Stimulated activated naive CD4-positive, alpha-beta T cell treated with Interleukin-2 at 50 U/mL for 16 hours (primary cell): ENCODE data around the gene SNTB2.
A peak's percentile ranks its signal among the peaks of the same experiment; 100 is the strongest.

Source experiments
- DNase-seq: peaks from one replicate; lab custom pipeline; 2025; lab: John Stamatoyannopoulos, UW

The SNTB2 gene

GRCh38 chr16:69180011-69180338, 7.0 kb upstream of the SNTB2 start:
- no peak for DNase-seq

- no peak for DNase-seq
Measured at GRCh38 chr16:69182730-69183416, 4.1 kb upstream of the SNTB2 start.

- peak; percentile 42 for DNase-seq
Measured at GRCh38 chr16:69187446-69188235, 677 bp downstream of the SNTB2 start.

GRCh38 chr16:69188236-69188549, 1.2 kb downstream of the SNTB2 start:
- no peak for DNase-seq

- DNase-seq: no peak
Measured at GRCh38 chr16:69188716-69189115, 1.8 kb downstream of the SNTB2 start.

GRCh38 chr16:69190046-69190588, 3.2 kb downstream of the SNTB2 start:
- DNase-seq: no peak

GRCh38 chr16:69190598-69190997, 3.6 kb downstream of the SNTB2 start:
- DNase-seq: no peak

- DNase-seq: no peak
Measured at GRCh38 chr16:69191136-69191535, 4.2 kb downstream of the SNTB2 start.

GRCh38 chr16:69193855-69194254, 6.9 kb downstream of the SNTB2 start:
- no peak for DNase-seq

- no peak for DNase-seq
Measured at GRCh38 chr16:69194488-69194887, 7.5 kb downstream of the SNTB2 start.

GRCh38 chr16:69195369-69196029, 8.5 kb downstream of the SNTB2 start:
- DNase-seq: no peak

GRCh38 chr16:69197573-69197972, 10.6 kb downstream of the SNTB2 start:
- no peak for DNase-seq

- DNase-seq: no peak
Measured at GRCh38 chr16:69199382-69199781, 12.4 kb downstream of the SNTB2 start.

- no peak for DNase-seq
Measured at GRCh38 chr16:69201291-69201690, 14.3 kb downstream of the SNTB2 start.

- DNase-seq: no peak
Measured at GRCh38 chr16:69201787-69202186, 14.8 kb downstream of the SNTB2 start.

- DNase-seq: no peak
Measured at GRCh38 chr16:69204172-69204571, 17.2 kb downstream of the SNTB2 start.

GRCh38 chr16:69209735-69210134, 22.8 kb downstream of the SNTB2 start:
- DNase-seq: no peak

- DNase-seq: no peak
Measured at GRCh38 chr16:69217433-69217832, 30.5 kb downstream of the SNTB2 start.

- no peak for DNase-seq
Measured at GRCh38 chr16:69219279-69219678, 32.3 kb downstream of the SNTB2 start.

GRCh38 chr16:69223882-69224281, 36.9 kb downstream of the SNTB2 start:
- DNase-seq: no peak

GRCh38 chr16:69225121-69225520, 38.2 kb downstream of the SNTB2 start:
- no peak for DNase-seq

- DNase-seq: no peak
Measured at GRCh38 chr16:69233124-69233523, 46.2 kb downstream of the SNTB2 start.

GRCh38 chr16:69234460-69234859, 47.5 kb downstream of the SNTB2 start:
- no peak for DNase-seq
